Spinal cord (tissue), 10 donors: ENCODE results near the gene FOXP1. TPM values are rescaled to one million over a fixed set of nuclear protein-coding genes. Genes with fewer than 3 reads are reported as not detected.
A peak's percentile ranks its signal among the peaks of the same experiment; 100 is the strongest.

Experiments
- DNase-seq, 6 donors: peaks; one replicate each; pipeline versions ENCODE4 v3.0.0 to v3.0.0-alpha.2; 2013 to 2015; ENCODE audit warnings: low spot score in 6 of 6, low read depth in 4 of 6
- H3K27ac ChIP-seq: one replicate; pipeline ENCODE4 v1.5.1; 2013; ENCODE audit warnings: low read depth, low read length, control low read depth
- H3K27me3 ChIP-seq: one replicate; pipeline ENCODE4 v1.6.1; 2013; ENCODE audit warnings: low read length; ENCODE audit not compliant: control insufficient read depth, insufficient read depth
- H3K36me3 ChIP-seq: one replicate; pipeline ENCODE4 v1.6.1; 2013; ENCODE audit warnings: low read length; ENCODE audit not compliant: control insufficient read depth, insufficient read depth
- H3K4me1 ChIP-seq: one replicate; pipeline ENCODE4 v1.6.1; 2013; ENCODE audit warnings: low read length; ENCODE audit not compliant: control insufficient read depth, insufficient read depth
- H3K4me3 ChIP-seq: one replicate; pipeline ENCODE4 v1.5.1; 2013; ENCODE audit warnings: low read depth, low read length, control low read depth
- H3K9me3 ChIP-seq: one replicate; pipeline ENCODE4 v1.6.1; 2013; ENCODE audit warnings: low read length; ENCODE audit not compliant: control insufficient read depth, insufficient read depth
- WGBS: methylation state at CpG from one replicate; pipeline ENCODE4 v1.1.5; 2013; ENCODE audit warnings: missing lambda C conversion rate; ENCODE audit not compliant: insufficient coverage; 5-methylcytosine and 5-hydroxymethylcytosine counted together
- polyA plus RNA-seq, 2 donors: library from polyadenylated mRNA; unstranded; fragments of 120-200 nt; gene quantifications; one replicate each; pipeline ENCODE4 v1.2.1, GENCODE V29; 2013; ENCODE audit not compliant: insufficient read length in 2 of 2
- total RNA-seq, 2 donors: library from RNA; depleted of rRNA in 1 of 2; stranded (reverse); fragments of 120-200 nt in 1 of 2; fragments of >200 nt in 1 of 2; gene quantifications; one replicate each; pipeline versions ENCODE4 v1.2.3 to v1.2.4, GENCODE V29; 2013 to 2014
- donor health status: healthy.

FOXP1 gene
- total and polyA plus RNA-seq, 4 donors, result 27.4 to 118 (median 66.1) TPM

- Histone ChIP-seq H3K9me3 (no peaks in the 10 kb centered on the region), H3K36me3 (no peaks in the 10 kb centered on the region), H3K27me3 (no peaks in the 10 kb centered on the region), H3K4me3 (no peak overlapping the region), H3K27ac (no peak overlapping the region), H3K4me1 (no peaks in the 10 kb centered on the region)
- 95% methylated on average over 3 of the region's 3 CpGs for WGBS
- no peak for DNase-seq
Observed at GRCh38 chr3:71593106-71593505, 9.6 kb upstream of the FOXP1 start.

- DNase-seq, result no peak
- no peaks in the 10 kb centered on the region for H3K36me3 ChIP-seq
- H3K9me3 ChIP-seq, result no peaks in the 10 kb centered on the region
- H3K27ac ChIP-seq, result no peak overlapping the region
- no peak overlapping the region for H3K4me3 ChIP-seq
- no peaks in the 10 kb centered on the region for H3K4me1 ChIP-seq
- no CpG with 5 or more reads among the region's 2 CpGs for WGBS
- H3K27me3 ChIP-seq, result no peaks in the 10 kb centered on the region
Observed at GRCh38 chr3:71591101-71591500, 7.6 kb upstream of the FOXP1 start.

DNA sequence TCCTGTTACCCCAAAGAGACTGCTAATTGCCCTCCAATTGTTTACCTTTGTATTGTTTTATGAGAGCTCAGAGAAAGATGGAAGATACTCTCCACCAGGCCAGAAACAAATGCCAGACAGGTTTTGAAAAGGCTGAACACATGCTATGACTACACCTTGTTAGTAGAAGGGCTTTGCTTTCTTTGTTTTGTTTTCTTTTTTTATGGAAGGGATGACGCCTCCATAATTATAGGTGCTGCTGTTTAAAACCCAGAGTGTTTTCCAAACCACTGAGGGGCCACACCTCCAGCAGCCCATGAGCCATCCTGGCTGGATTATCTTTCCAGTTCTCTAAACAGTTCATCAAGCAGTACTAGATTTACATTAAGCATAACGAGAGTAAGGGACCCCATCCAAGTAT, 5.6 kb upstream of the FOXP1 start:
- no CpG with 5 or more reads among the region's 2 CpGs for WGBS
- Histone ChIP-seq H3K9me3 (no peaks in the 10 kb centered on the region), H3K27ac (no peak overlapping the region), H3K36me3 (no peaks in the 10 kb centered on the region), H3K4me1 (no peaks in the 10 kb centered on the region), H3K4me3 (no peak overlapping the region), H3K27me3 (no peaks in the 10 kb centered on the region)
- no peak for DNase-seq

DNA sequence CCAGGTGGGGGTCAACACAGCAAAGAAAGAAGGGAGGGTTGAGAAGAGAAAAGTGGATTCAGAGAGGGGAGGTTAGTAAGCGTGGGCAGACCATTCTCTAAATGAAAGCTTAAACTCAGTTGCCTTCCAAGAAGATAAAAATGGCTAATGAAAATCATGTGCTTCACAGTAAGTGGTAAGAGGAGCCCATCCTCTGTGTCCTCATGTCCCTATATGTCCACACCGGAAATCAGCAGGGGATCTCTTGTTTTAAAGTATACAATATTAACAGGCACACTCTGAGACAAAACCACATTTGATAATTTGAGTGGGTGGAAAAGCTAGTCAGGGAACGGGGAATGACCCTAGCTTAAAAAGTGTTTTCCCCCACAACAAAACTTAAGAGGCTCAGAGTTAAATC, 4.4 kb upstream of the FOXP1 start:
- DNase-seq, result no peak
- no peaks in the 10 kb centered on the region for H3K9me3 ChIP-seq
- WGBS, result no CpG with 5 or more reads among the region's 3 CpGs
- no peaks in the 10 kb centered on the region for H3K4me1 ChIP-seq
- H3K4me3 ChIP-seq, result no peak overlapping the region
- no peak overlapping the region for H3K27ac ChIP-seq
- H3K36me3 ChIP-seq, result no peaks in the 10 kb centered on the region
- no peaks in the 10 kb centered on the region for H3K27me3 ChIP-seq

DNA sequence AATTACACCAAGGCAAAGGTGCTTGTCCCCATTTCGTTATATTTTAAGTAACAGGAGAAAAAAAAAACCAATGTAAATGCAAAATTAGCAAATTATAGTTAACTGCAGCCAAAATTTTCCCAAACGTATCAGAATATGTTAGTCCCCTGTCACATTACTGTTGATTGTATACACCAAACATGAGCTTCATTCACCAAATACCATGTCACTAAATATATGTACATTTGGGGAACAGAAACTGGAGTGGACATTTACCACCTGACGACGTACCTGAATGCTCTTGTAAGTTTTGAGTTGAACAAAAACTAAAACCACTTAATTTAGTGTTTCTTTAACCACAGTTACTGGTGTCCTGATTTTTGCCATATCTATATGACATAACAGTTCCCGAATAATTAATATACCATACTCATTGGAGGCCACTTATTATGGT, 3.3 kb upstream of the FOXP1 start:
- Histone ChIP-seq H3K4me1 (peaks cover 9% of the 10 kb centered on the region), H3K4me3 (no peak overlapping the region), H3K27me3 (peaks cover 5% of the 10 kb centered on the region), H3K9me3 (no peaks in the 10 kb centered on the region), H3K36me3 (no peaks in the 10 kb centered on the region), H3K27ac (no peak overlapping the region)
- no peak for DNase-seq
- no CpG with 5 or more reads among the region's 5 CpGs for WGBS

DNA sequence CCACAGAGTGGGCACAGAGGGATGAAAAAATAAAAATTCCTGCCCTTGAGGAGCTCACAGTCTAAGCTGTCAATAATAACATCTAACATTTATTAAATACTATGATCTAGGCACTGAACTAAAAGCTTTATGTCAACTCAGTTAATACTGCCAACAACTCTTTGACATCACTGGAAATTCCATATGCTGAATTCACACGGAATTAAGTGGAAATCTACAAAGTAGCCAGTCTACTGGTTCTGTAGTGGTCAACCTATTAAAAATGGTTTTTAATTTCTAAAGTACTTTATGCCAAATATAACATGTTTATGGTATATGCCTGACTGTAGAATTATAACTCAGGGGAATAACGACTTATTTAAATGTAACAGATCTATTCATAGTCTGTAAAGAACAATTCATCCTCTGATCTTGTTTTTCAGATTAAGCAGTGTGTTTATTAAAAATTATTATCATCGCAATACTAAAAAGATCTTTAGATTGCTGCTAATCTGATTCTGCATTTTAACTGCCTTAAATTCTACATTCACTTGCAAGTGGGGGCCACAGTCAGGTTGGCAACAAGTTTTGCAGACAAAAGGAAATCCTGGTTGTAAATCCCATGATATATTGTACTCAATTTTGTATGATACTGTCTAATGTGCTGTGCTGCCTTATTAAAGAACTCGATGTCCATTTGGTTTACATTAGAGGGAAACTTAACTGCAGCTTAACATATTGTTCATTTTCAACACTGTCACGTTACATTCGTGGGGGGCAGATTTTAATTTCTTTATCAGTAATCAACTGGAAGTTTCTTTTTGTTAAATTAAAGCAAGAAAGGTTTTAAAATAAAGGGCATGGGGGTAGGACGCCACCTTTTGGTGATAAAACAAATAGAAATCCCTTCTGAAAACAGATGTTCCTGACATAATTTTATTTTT, 2.6 kb upstream of the FOXP1 start:
- Histone ChIP-seq H3K27me3 (peaks cover 8% of the 10 kb centered on the region), H3K4me3 (no peak overlapping the region), H3K4me1 (peaks cover 12% of the 10 kb centered on the region), H3K27ac (peak overlapping the region; percentile 92), H3K36me3 (no peaks in the 10 kb centered on the region), H3K9me3 (no peaks in the 10 kb centered on the region)
- WGBS, result no CpG with 5 or more reads among the region's 7 CpGs
- peak in 4 of 6 donors; percentile 39 to 86 (median 60) for DNase-seq

DNA sequence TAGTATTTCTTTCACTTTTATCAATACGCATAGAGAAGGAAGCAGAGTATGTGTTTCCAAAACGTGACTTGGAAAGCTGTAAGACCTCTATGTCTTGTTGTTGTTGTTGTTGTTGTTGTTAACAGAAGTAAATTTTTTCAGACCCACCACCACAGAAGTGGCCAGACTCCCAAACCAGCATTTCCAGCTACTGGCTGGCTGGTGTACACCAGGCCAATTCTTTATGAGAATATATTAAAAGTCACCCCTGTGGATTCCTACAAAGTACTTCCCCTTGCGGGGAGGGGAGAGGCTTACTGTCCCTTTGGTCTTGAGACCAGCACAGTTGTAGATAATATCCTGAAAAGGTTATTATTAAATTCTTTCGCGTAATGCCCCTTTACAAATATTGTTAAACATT, 1.6 kb upstream of the FOXP1 start:
- Histone ChIP-seq H3K9me3 (no peaks in the 10 kb centered on the region), H3K27me3 (peaks cover 15% of the 10 kb centered on the region), H3K27ac (peak overlapping the region; percentile 92), H3K36me3 (no peaks in the 10 kb centered on the region), H3K4me1 (peaks cover 12% of the 10 kb centered on the region), H3K4me3 (peak overlapping the region; percentile 87)
- no CpG with 5 or more reads among the region's 5 CpGs for WGBS
- peak in 1 of 6 donors; percentile 41 for DNase-seq

GRCh38 chr3:71584394-71585011, 975 bp upstream of the FOXP1 start:
- Histone ChIP-seq H3K9me3 (no peaks in the 10 kb centered on the region), H3K36me3 (no peaks in the 10 kb centered on the region), H3K4me3 (peak overlapping the region; percentile 87), H3K27me3 (peaks cover 18% of the 10 kb centered on the region), H3K27ac (peak overlapping the region; percentile 92), H3K4me1 (peaks cover 12% of the 10 kb centered on the region)
- peak; percentile 23 to 83 (median 62) for DNase-seq
- 3% methylated on average over 11 of the region's 18 CpGs for WGBS

DNA sequence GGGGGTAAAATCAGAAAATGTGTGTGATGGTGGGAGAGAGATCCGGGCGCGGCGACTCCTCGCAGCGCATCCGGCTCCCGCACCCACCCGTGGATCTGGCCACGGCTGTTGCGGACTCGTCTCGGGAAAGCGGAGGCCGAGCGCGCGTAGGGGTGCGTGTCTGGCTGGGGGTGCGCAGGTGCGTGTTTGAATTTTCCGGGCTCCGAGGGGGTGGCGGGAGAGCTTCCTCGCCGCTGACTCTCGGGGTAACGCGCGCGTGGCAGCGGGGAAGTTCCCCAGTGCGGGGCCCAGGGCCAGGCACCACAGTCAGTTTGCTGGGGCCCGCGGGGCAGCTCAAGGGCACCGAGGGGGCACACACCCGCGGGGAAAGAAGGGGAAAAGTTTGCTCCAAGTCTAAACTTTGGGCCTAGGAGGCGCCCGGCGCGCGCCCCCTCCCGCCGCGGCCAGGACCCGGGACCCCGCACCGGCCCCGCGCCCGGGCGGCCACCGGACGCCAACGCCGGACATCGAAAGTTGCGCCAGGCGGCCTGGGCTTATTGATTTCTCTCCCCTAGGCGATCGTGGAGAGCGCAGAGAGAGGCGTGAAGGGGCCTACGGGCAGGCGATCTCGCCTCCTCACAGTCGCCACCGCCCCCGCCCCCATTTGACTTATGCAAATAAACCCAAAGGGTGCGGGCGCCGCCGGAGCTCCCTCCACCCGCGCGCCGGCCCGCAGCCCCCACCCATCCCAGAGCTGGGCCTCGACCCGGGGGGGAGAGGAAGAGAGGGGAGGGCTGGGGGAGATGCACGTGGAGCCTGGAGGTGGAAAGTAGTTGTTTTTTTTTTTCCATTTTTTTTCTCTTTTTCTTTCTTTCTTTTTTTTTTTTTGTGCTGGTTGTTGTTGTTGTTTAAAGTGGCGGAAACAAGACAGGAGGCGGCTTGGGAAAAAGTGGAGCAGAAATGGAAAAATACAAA, 639 bp downstream of the FOXP1 start:
- under 1% methylated on average over 68 of the region's 84 CpGs for WGBS
- Histone ChIP-seq H3K27ac (peak overlapping the region; percentile 92), H3K9me3 (no peaks in the 10 kb centered on the region), H3K4me3 (peak overlapping the region; percentile 87), H3K4me1 (peaks cover 12% of the 10 kb centered on the region), H3K36me3 (no peaks in the 10 kb centered on the region), H3K27me3 (peaks cover 18% of the 10 kb centered on the region)
- peak in 3 of 6 donors; percentile 33 to 80 (median 61) for DNase-seq
